H1 (cell line): Measurements from ENCODE around the gene CROT. TPM values are rescaled to one million over a fixed set of nuclear protein-coding genes. Genes with fewer than 3 reads are reported as not detected.

Experiments
- EZH2 ChIP-seq: fragments of 200-600 bp; sonication (generic); IDR thresholded peaks from 2 replicates; pipeline ENCODE4 v1.7.1; 2012; ENCODE audit warnings: low read depth, mild to moderate bottlenecking, moderate library complexity, low read length, inconsistent platforms; ENCODE audit not compliant: severe bottlenecking
- polyA plus RNA-seq, 7 experiments: library from polyadenylated mRNA; depleted of rRNA in 3 of 7; stranded (reverse) in 5 of 7; unstranded in 2 of 7; fragments of >200 nt in 5 of 7; fragments of 200-250 nt in 2 of 7; gene quantifications; 1 replicate in 5 of 7; 2 replicates in 1 of 7; 4 replicates in 1 of 7; pipeline versions ENCODE4 v1.2.1 to v1.2.3, GENCODE V29; 2011 to 2013; ENCODE audit warnings: missing spikeins in 2 of 7, mixed read lengths in 2 of 7
- total RNA-seq: library from RNA; stranded (reverse); fragmentation: NEBNext Ultra II Directional; extraction: Animal tissue kit (Norgen Biotek cat#: 25700); gene quantifications from 2 replicates; pipeline ENCODE4 v1.2.1, GENCODE V29; 2021

CROT gene
- total and polyA plus RNA-seq, 2 of the 8 experiments (the other 6 are each of a cell fraction or from before 2014, with no cell fraction given), result 2.2 to 5.6 TPM

GRCh38 chr7:87316097-87316700, 29.3 kb upstream of the CROT start (continued):
- no peak for TF ChIP-seq EZH2
- TF ChIP-seq, all 59 proteins: peak for 0
